Measurements from ENCODE around the gene HCRT.
"Not testable (repeated sequence)": the region's sequence is repeated elsewhere in the genome, so short reads cannot be mapped to it uniquely, and the experiment has no call there.

The HCRT gene

DNA sequence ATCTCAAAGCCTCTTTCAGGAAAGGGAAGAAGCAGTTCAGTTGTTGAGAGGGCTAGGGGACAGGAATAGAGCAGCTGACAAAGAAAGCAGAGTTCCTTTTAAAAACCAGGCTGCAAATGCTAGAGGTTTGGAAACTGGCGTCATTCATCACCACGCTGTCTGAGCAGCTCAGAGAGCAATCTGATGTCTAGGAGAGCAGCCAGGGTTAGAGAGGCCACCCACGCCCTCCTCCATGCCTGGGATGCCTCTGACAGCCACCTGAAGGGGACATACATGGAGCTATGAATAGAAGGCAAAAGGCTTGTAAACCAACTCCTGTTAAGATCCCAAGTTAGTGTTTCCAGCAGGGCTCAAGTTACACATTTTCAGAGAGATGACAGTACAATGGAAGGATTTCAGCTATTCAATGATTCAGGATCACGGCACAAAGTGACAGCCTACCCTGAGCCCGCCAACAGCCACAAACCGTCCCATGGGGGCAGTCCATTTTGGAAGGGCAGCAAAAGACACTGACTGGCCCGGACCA, 42.8 kb downstream of the HCRT start:
- no peak overlapping the region for H3K4me3 ChIP-seq (IDR thresholded peaks at IDR 0.05; ENCODE audit: insufficient read depth, low read depth, low read length)

DNA sequence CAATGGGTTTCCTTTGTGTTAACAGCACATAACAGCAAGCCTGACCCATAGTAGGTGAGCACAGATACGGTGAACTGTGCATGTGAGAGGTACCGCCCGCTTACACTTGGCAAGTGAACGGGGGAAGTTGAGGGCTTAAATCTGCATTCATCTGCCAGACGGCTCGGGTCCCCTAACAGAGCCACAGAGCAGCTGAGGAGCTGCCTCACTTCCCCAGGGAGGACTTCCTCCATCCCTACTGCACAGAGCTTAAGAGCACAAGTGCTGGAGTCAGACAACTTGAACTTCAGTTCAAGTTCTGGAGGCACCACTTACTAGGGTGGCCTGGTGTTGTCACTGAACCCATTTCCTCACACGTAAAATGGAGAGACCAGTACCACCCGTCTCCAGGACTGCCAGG, 43.9 kb downstream of the HCRT start:
- Histone ChIP-seq H3K27ac (no peak overlapping the region), H3K79me2 (ENCODE audit: insufficient read depth, low read depth) (peaks cover 89% of the 10 kb centered on the region), H3K4me1 (ENCODE audit: low read depth, poor library complexity, severe bottlenecking) (peaks cover 13% of the 10 kb centered on the region), H3K4me3 (IDR thresholded peaks at IDR 0.05; ENCODE audit: insufficient read depth, low read depth, low read length) (no peak overlapping the region), H3K36me3 (ENCODE audit: insufficient read depth) (no peaks in the 10 kb centered on the region), H3K4me2 (no peak overlapping the region), H3K9ac (no peak overlapping the region), H3K27me3 (ENCODE audit: insufficient read depth, low read depth) (no peaks in the 10 kb centered on the region), H4K20me1 (ENCODE audit: insufficient read depth) (peaks cover 14% of the 10 kb centered on the region; the same call in 1 of the 2 replicates), H2AFZ (ENCODE audit: low read depth) (no peak overlapping the region)
- TF ChIP-seq, protein P1, sequence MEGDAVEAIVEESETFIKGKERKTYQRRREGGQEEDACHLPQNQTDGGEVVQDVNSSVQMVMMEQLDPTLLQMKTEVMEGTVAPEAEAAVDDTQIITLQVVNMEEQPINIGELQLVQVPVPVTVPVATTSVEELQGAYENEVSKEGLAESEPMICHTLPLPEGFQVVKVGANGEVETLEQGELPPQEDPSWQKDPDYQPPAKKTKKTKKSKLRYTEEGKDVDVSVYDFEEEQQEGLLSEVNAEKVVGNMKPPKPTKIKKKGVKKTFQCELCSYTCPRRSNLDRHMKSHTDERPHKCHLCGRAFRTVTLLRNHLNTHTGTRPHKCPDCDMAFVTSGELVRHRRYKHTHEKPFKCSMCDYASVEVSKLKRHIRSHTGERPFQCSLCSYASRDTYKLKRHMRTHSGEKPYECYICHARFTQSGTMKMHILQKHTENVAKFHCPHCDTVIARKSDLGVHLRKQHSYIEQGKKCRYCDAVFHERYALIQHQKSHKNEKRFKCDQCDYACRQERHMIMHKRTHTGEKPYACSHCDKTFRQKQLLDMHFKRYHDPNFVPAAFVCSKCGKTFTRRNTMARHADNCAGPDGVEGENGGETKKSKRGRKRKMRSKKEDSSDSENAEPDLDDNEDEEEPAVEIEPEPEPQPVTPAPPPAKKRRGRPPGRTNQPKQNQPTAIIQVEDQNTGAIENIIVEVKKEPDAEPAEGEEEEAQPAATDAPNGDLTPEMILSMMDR (conservative IDR thresholded peaks at IDR 0.05; ENCODE audit: low read depth, low read length) = no peak

More for the DNA sequence above, 42.8 kb downstream of the HCRT start:
- Histone ChIP-seq H3K36me3 (ENCODE audit: insufficient read depth) (no peaks in the 10 kb centered on the region), H3K79me2 (ENCODE audit: insufficient read depth, low read depth) (peaks cover 85% of the 10 kb centered on the region), H3K27ac (no peak overlapping the region), H4K20me1 (ENCODE audit: insufficient read depth) (peaks cover 14% of the 10 kb centered on the region; the same call in 1 of the 2 replicates), H3K27me3 (ENCODE audit: insufficient read depth, low read depth) (no peaks in the 10 kb centered on the region), H3K4me2 (no peak overlapping the region), H3K9ac (no peak overlapping the region), H2AFZ (ENCODE audit: low read depth) (no peak overlapping the region), H3K4me1 (ENCODE audit: low read depth, poor library complexity, severe bottlenecking) (peaks cover 3% of the 10 kb centered on the region)
- TF ChIP-seq, protein P1 (conservative IDR thresholded peaks at IDR 0.05; ENCODE audit: low read depth, low read length) = no peak

DNA sequence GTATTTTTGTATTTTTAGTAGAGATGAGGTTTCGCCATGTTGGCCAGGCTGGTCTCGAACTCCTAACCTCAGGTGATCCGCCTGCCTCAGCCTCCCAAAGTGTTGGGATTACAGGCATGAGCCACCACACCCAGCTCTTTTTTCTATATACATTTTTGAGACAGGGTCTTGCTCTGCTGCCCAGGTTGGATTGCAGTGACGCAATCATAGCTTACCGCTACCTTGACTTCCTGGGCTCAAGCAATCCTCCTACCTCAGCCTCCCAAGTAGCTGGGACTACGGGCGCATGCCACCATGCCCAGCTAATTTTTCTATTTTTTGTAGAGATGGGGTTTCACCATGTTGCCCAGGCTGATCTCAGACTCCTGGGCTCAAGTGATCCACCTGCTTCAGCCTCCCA, 44.6 kb downstream of the HCRT start:
- H3K79me2 ChIP-seq (ENCODE audit: insufficient read depth, low read depth) = peaks cover 88% of the 10 kb centered on the region
- H3K36me3 ChIP-seq (ENCODE audit: insufficient read depth) = not testable (repeated sequence)
- peaks cover 14% of the 10 kb centered on the region; the same call in 1 of the 2 replicates for H4K20me1 ChIP-seq (ENCODE audit: insufficient read depth)

DNA sequence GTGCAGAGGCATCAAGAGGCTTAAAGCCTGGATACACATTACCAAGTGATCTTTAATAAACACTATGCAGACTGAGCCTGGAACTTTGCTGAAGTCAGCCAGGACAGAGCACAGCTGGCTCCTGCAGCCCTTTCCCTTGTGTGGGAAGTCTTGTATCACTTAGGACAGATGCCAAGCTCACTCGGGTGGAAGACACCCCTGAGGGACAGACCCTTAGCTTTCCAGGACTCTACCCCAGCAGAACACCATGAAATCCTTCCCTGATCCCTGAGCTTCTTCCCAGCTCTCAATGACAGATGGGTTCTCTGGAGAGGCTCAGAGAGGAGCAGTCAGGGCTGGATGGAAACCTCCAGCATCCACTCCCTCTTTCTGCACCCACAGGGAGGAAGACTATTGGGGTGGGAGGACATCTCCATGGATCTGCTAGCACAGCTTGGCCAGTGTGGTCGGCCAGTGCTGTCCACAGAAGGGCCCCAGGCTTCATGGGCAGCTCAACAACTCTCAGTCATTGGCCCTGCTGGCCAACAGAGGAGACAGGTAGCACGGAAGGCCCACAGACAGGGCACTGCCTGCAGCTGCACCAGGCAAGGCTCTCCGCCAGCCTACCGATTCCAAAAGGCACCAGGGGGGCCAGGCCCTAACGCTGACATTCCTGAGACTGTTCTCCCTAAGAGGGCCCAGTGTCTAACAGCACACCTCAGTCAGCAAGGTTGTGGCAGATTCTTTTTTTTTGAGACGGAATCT, 46.3 kb downstream of the HCRT start:
- Histone ChIP-seq H3K27ac (no peak overlapping the region), H4K20me1 (ENCODE audit: insufficient read depth) (peaks cover 20% of the 10 kb centered on the region), H3K9ac (no peak overlapping the region)

More for the DNA sequence above, 44.6 kb downstream of the HCRT start:
- not testable (repeated sequence) for H2AFZ ChIP-seq (ENCODE audit: low read depth); H3K27ac ChIP-seq; H3K4me3 ChIP-seq (IDR thresholded peaks at IDR 0.05; ENCODE audit: insufficient read depth, low read depth, low read length); H3K4me2 ChIP-seq; H3K9ac ChIP-seq; H3K27me3 ChIP-seq (ENCODE audit: insufficient read depth, low read depth)
- peaks cover 20% of the 10 kb centered on the region for H3K4me1 ChIP-seq (ENCODE audit: low read depth, poor library complexity, severe bottlenecking)

More for the DNA sequence above, 46.3 kb downstream of the HCRT start:
- Histone ChIP-seq H2AFZ (ENCODE audit: low read depth) (no peak overlapping the region), H3K27me3 (ENCODE audit: insufficient read depth, low read depth) (no peaks in the 10 kb centered on the region), H3K4me1 (ENCODE audit: low read depth, poor library complexity, severe bottlenecking) (peaks cover 38% of the 10 kb centered on the region), H3K36me3 (ENCODE audit: insufficient read depth) (no peaks in the 10 kb centered on the region), H3K4me3 (IDR thresholded peaks at IDR 0.05; ENCODE audit: insufficient read depth, low read depth, low read length) (no peak overlapping the region), H3K4me2 (no peak overlapping the region; the same call in 1 of the 2 replicates), H3K79me2 (ENCODE audit: insufficient read depth, low read depth) (peaks cover 87% of the 10 kb centered on the region)
- TF ChIP-seq, protein P1 (conservative IDR thresholded peaks at IDR 0.05; ENCODE audit: low read depth, low read length) = no peak
